Spleen (tissue), 7 donors: ENCODE measurements around the gene HOOK1.

ENCODE experiments used
- CTCF ChIP-seq, 11 experiments: fragments of 200-600 bp in 7 of 11; fragments of 450-650 bp in 4 of 11; sonication (generic) in 4 of 11; IDR thresholded peaks in 8 of 11; conservative IDR thresholded peaks in 3 of 11; 1 replicate in 7 of 11; 2 replicates in 4 of 11; pipeline versions ENCODE4 v1.4.0 to v1.8.0; 2016 to 2021; ENCODE audit warnings: antibody characterized with exemption in 11 of 11, inconsistent platforms in 4 of 11, mild to moderate bottlenecking in 1 of 11
- POLR2A ChIP-seq, 3 donors: fragments of 450-650 bp; IDR thresholded peaks; one replicate each; pipeline ENCODE4 v1.5.1; 2017; ENCODE audit warnings: antibody characterized with exemption in 3 of 3, mild to moderate bottlenecking in 1 of 3
- POLR2AphosphoS5 ChIP-seq, 3 donors: sonication (generic); formaldehyde crosslinking; IDR thresholded peaks; one replicate each; pipeline ENCODE4 v1.5.1; 2017; ENCODE audit warnings: antibody characterized with exemption in 3 of 3
- donor health status: DM: no; HTN: no; CAD: no; lungs with moderate emphysema.
- donor health status: DM: no; HTN: no; CAD: no.
- donor health status: DM: no; HTN: no; CAD: no.

- no peak for TF ChIP-seq CTCF (IDR thresholded peaks at IDR 0.05 in 8 of 11, conservative IDR thresholded peaks at IDR 0.05 in 3 of 11)
- no peak for TF ChIP-seq POLR2A (IDR thresholded peaks at IDR 0.05)
- TF ChIP-seq POLR2AphosphoS5 (IDR thresholded peaks at IDR 0.05), result no peak
Measured at GRCh38 chr1:59846895-59847282, 32.1 kb downstream of the HOOK1 start.
